CD14-positive monocyte (primary cell): Measurements from ENCODE around the gene MARCKS. TPM values are rescaled to one million over a fixed set of nuclear protein-coding genes. Genes with fewer than 3 reads are reported as not detected.

Experiments
- DNase-seq, 3 donors: peaks; one replicate each; pipeline ENCODE4 v3.0.0-alpha.2; 2011 to 2022
- H2AFZ ChIP-seq: 2 replicates; pipeline ENCODE4 v1.6.0; 2012; ENCODE audit warnings: mild to moderate bottlenecking, low read depth, low read length, inconsistent platforms; ENCODE audit not compliant: insufficient read depth, poor library complexity, severe bottlenecking
- H3K27ac ChIP-seq, 2 donors: 1 replicate in 1 of 2; 2 replicates in 1 of 2; pipeline ENCODE4 v1.5.1; 2012 to 2013; ENCODE audit warnings: low read length in 2 of 2, control low read depth in 1 of 2, inconsistent platforms in 1 of 2, low read depth in 1 of 2, mild to moderate bottlenecking in 1 of 2
- H3K27me3 ChIP-seq, 2 donors: one replicate each; pipeline versions ENCODE4 v1.6.0 to v1.6.1; 2011 to 2013; ENCODE audit warnings: low read length in 2 of 2; ENCODE audit not compliant: control insufficient read depth in 2 of 2, insufficient read depth in 2 of 2
- H3K36me3 ChIP-seq, 2 donors: replicated peaks in 1 of 2; 1 replicate in 1 of 2; 2 replicates in 1 of 2; pipeline versions ENCODE4 v1.5.1 to v1.6.1; 2012 to 2013; ENCODE audit warnings: low read length in 2 of 2, control low read depth in 1 of 2, inconsistent platforms in 1 of 2, mild to moderate bottlenecking in 1 of 2; ENCODE audit not compliant: insufficient read depth in 2 of 2, control insufficient read depth in 1 of 2
- H3K4me1 ChIP-seq, 2 donors: 1 replicate in 1 of 2; 2 replicates in 1 of 2; pipeline versions ENCODE4 v1.5.1 to v1.6.1; 2012 to 2013; ENCODE audit warnings: low read length in 2 of 2, control low read depth in 1 of 2, inconsistent platforms in 1 of 2, mild to moderate bottlenecking in 1 of 2, moderate library complexity in 1 of 2; ENCODE audit not compliant: insufficient read depth in 2 of 2, control insufficient read depth in 1 of 2
- H3K4me2 ChIP-seq: replicated peaks from 2 replicates; pipeline ENCODE3; 2012; ENCODE audit warnings: low read length, moderate library complexity, mild to moderate bottlenecking; ENCODE audit not compliant: poor library complexity, severe bottlenecking; ENCODE audit errors: extremely low read depth
- H3K4me3 ChIP-seq, 3 experiments: fragments of 200-600 bp in 1 of 3; sonication (generic) in 1 of 3; replicated peaks in 1 of 3; 1 replicate in 2 of 3; 2 replicates in 1 of 3; pipeline ENCODE4 v1.5.1; 2011 to 2013; ENCODE audit warnings: low read length in 3 of 3, mild to moderate bottlenecking in 3 of 3, control low read depth in 2 of 3, low read depth in 2 of 3, inconsistent platforms in 1 of 3, moderate library complexity in 1 of 3
- H3K79me2 ChIP-seq: 2 replicates; pipeline ENCODE4 v1.6.0; 2012; ENCODE audit warnings: mild to moderate bottlenecking, control low read depth, inconsistent platforms, low read length, moderate library complexity; ENCODE audit not compliant: insufficient read depth
- H3K9ac ChIP-seq: 2 replicates; pipeline ENCODE4 v1.6.0; 2017; ENCODE audit warnings: low read length, mild to moderate bottlenecking; ENCODE audit not compliant: insufficient read depth, poor library complexity, severe bottlenecking
- H3K9me3 ChIP-seq, 2 donors: replicated peaks in 1 of 2; 1 replicate in 1 of 2; 2 replicates in 1 of 2; pipeline versions ENCODE4 v1.5.1 to v1.6.1; 2012 to 2013; ENCODE audit warnings: low read length in 2 of 2, control low read depth in 1 of 2; ENCODE audit not compliant: control insufficient read depth in 1 of 2, insufficient read depth in 1 of 2
- H4K20me1 ChIP-seq: 2 replicates; pipeline ENCODE4 v1.6.0; 2012; ENCODE audit warnings: mild to moderate bottlenecking, low read length, control low read depth, moderate library complexity; ENCODE audit not compliant: insufficient read depth
- H3K27ac Mint-ChIP-seq, 7 donors: one replicate each; pipeline ENCODE4 v1.8.0; 2020; ENCODE audit warnings: mild to moderate bottlenecking in 7 of 7, mixed read lengths in 7 of 7, moderate library complexity in 6 of 7, inconsistent platforms in 2 of 7
- H3K27me3 Mint-ChIP-seq, 3 donors: one replicate each; pipeline ENCODE4 v1.8.0; 2021 to 2022; ENCODE audit warnings: low read depth in 3 of 3, mild to moderate bottlenecking in 3 of 3, mixed read lengths in 3 of 3, moderate library complexity in 3 of 3, inconsistent platforms in 1 of 3
- H3K36me3 Mint-ChIP-seq, 2 donors: one replicate each; pipeline ENCODE4 v1.8.0; 2020; ENCODE audit warnings: mixed read lengths in 2 of 2, inconsistent platforms in 1 of 2, mild to moderate bottlenecking in 1 of 2
- H3K4me1 Mint-ChIP-seq: one replicate; pipeline ENCODE4 v1.8.0; 2020; ENCODE audit warnings: mild to moderate bottlenecking, mixed read lengths
- H3K4me3 Mint-ChIP-seq, 2 donors: one replicate each; pipeline ENCODE4 v1.8.0; 2020; ENCODE audit warnings: mild to moderate bottlenecking in 2 of 2, mixed read lengths in 2 of 2, moderate library complexity in 1 of 2
- H3K9me3 Mint-ChIP-seq, 7 donors: one replicate each; pipeline ENCODE4 v1.8.0; 2020 to 2022; ENCODE audit warnings: mixed read lengths in 7 of 7, mild to moderate bottlenecking in 6 of 7, moderate library complexity in 6 of 7, inconsistent platforms in 2 of 7
- WGBS: methylation state at CpG from one replicate; pipeline ENCODE4 v1.1.5; 2013; ENCODE audit warnings: missing lambda C conversion rate; ENCODE audit not compliant: insufficient coverage; 5-methylcytosine and 5-hydroxymethylcytosine counted together
- intact Hi-C, 2 donors: fragments of 100-400 bp; cut with micrococcal nuclease; formaldehyde crosslinking; loops; one replicate each; pipeline versions ENCODE4 v1.15.0 to v1.15.1; 2023
- polyA plus RNA-seq, 3 donors: library from polyadenylated mRNA; depleted of rRNA in 1 of 3; unstranded in 2 of 3; stranded (reverse) in 1 of 3; fragments of 300-500 nt in 2 of 3; fragments of >200 nt in 1 of 3; fragmentation: Illumina TruSeq in 2 of 3; gene quantifications; 1 replicate in 2 of 3; 2 replicates in 1 of 3; pipeline ENCODE4 v1.2.3, GENCODE V29; 2012 to 2021
- TF ChIP-seq, protein P1 (sequence below): fragments of 200-600 bp; IDR thresholded peaks from one replicate; pipeline ENCODE4 v1.8.0; 2022; ENCODE audit warnings: antibody characterized with exemption, mild to moderate bottlenecking

The MARCKS gene
- polyA plus RNA-seq, 3 donors: 12.1 to 22.9 (median 14.4) TPM

DNA sequence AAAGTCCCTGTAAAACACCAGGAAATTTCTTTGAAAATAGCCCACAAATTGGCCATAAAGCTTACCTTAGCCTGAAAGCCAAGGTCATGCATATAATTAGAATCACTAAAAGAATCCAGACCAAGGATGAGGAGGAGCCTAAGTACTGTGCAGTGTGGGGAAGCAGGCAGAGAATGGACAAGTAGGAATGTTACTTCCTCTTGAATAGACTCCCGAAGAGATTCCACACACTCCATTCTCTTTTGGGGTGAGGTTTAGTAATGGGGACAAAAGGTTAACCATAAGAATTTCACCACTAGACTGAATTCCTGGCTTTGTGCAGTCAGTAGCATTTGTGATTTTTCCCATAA, 27.5 kb upstream of the MARCKS start:
- H4K20me1 ChIP-seq: no peaks in the 10 kb centered on the region
- Mint-ChIP-seq H3K27ac (no peak overlapping the region), H3K4me3 (no peak overlapping the region), H3K4me1 (peaks cover 18% of the 10 kb centered on the region), H3K27me3 (peaks cover 0 to 2% (median 0%) of the 10 kb centered on the region in 3 donors), H3K36me3 (no peaks in the 10 kb centered on the region), H3K9me3 (peaks cover 0 to 8% (median 2%) of the 10 kb centered on the region in 7 donors)
- no peaks in the 10 kb centered on the region for H3K9me3 ChIP-seq
- no peaks in the 10 kb centered on the region for H3K79me2 ChIP-seq
- H3K27ac ChIP-seq: no peak overlapping the region
- DNase-seq: no peak
- H3K27me3 ChIP-seq: no peaks in the 10 kb centered on the region
- TF ChIP-seq, protein P1, sequence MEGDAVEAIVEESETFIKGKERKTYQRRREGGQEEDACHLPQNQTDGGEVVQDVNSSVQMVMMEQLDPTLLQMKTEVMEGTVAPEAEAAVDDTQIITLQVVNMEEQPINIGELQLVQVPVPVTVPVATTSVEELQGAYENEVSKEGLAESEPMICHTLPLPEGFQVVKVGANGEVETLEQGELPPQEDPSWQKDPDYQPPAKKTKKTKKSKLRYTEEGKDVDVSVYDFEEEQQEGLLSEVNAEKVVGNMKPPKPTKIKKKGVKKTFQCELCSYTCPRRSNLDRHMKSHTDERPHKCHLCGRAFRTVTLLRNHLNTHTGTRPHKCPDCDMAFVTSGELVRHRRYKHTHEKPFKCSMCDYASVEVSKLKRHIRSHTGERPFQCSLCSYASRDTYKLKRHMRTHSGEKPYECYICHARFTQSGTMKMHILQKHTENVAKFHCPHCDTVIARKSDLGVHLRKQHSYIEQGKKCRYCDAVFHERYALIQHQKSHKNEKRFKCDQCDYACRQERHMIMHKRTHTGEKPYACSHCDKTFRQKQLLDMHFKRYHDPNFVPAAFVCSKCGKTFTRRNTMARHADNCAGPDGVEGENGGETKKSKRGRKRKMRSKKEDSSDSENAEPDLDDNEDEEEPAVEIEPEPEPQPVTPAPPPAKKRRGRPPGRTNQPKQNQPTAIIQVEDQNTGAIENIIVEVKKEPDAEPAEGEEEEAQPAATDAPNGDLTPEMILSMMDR: no peak
- no peak overlapping the region for H3K9ac ChIP-seq
- no peaks in the 10 kb centered on the region for H3K36me3 ChIP-seq
- WGBS: no CpG with 5 or more reads among the region's 1 CpG
- no peak overlapping the region for H2AFZ ChIP-seq
- H3K4me1 ChIP-seq: peaks cover 10 to 14% of the 10 kb centered on the region in 2 donors
- no peak overlapping the region for H3K4me2 ChIP-seq
- no peak overlapping the region for H3K4me3 ChIP-seq
- intact Hi-C loops: no loop called here

DNA sequence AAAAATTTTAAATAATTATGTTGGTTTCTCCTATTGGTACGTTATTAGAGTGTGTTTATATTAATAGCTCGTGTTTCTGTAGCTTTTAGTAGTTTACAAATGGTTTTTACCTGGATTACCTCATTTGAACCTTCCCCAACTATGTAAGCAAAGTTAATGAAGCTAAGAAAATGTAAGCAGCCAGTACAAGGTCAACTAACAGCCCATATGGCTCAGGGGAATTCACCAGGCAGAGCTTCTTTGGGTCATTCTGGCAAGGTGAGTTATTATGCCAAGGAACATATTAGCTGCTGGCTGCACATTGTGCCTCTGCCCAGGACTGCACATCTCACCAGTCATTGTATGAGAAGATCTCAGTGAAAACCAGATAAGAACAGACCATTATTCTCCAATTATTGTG, 27.0 kb upstream of the MARCKS start:
- peaks cover 18% of the 10 kb centered on the region for H3K4me1 Mint-ChIP-seq
- H3K27ac ChIP-seq: no peak overlapping the region
- DNase-seq: no peak
- H3K4me3 ChIP-seq: no peak overlapping the region
- WGBS: no CpG with 5 or more reads among the region's 2 CpGs
- H3K27me3 Mint-ChIP-seq: peaks cover 0 to 2% (median 0%) of the 10 kb centered on the region in 3 donors
- peaks cover 10 to 14% of the 10 kb centered on the region in 2 donors for H3K4me1 ChIP-seq
- no peaks in the 10 kb centered on the region for H3K27me3 ChIP-seq
- H3K27ac Mint-ChIP-seq: no peak overlapping the region
- H4K20me1 ChIP-seq: no peaks in the 10 kb centered on the region
- intact Hi-C loops: no loop called here
- H3K4me2 ChIP-seq: no peak overlapping the region
- no peak overlapping the region for H3K9ac ChIP-seq
- H2AFZ ChIP-seq: no peak overlapping the region
- H3K36me3 ChIP-seq: no peaks in the 10 kb centered on the region
- H3K79me2 ChIP-seq: no peaks in the 10 kb centered on the region
- H3K9me3 Mint-ChIP-seq: peaks cover 0 to 8% (median 2%) of the 10 kb centered on the region in 7 donors
- no peaks in the 10 kb centered on the region for H3K36me3 Mint-ChIP-seq
- H3K9me3 ChIP-seq: no peaks in the 10 kb centered on the region
- TF ChIP-seq, protein P1: no peak
- H3K4me3 Mint-ChIP-seq: no peak overlapping the region
